Measurements from ENCODE around the gene DRAP1.
"Not testable (repeated sequence)": the region's sequence is repeated elsewhere in the genome, so short reads cannot be mapped to it uniquely, and the experiment has no call there.

DRAP1 gene

GRCh38 chr11:65942531-65942930 is 23.3 kb downstream of the DRAP1 start:
- Histone ChIP-seq H3K27me3 (ENCODE audit: insufficient read depth, low read length) (no peaks in the 10 kb centered on the region), H2AFZ (ENCODE audit: low read depth, low read length) (no peak overlapping the region), H3K4me3 (ENCODE audit: low read length) (no peak overlapping the region), H3K4me1 (ENCODE audit: insufficient read depth, low read length) (peaks cover 19% of the 10 kb centered on the region), H3K36me3 (ENCODE audit: insufficient read depth, low read length) (no peaks in the 10 kb centered on the region), H3K9me3 (ENCODE audit: low read length) (no peaks in the 10 kb centered on the region)

- Histone ChIP-seq H3K36me3 (ENCODE audit: insufficient read depth, low read length) (no peaks in the 10 kb centered on the region), H3K4me3 (ENCODE audit: low read length) (no peak overlapping the region), H3K4me1 (ENCODE audit: insufficient read depth, low read length) (peaks cover 17% of the 10 kb centered on the region), H3K9me3 (ENCODE audit: low read length) (no peaks in the 10 kb centered on the region), H3K27me3 (ENCODE audit: insufficient read depth, low read length) (no peaks in the 10 kb centered on the region), H2AFZ (ENCODE audit: low read depth, low read length) (no peak overlapping the region)
These were observed 25.0 kb downstream of the DRAP1 start for GRCh38 chr11:65944191-65944590.

DNA sequence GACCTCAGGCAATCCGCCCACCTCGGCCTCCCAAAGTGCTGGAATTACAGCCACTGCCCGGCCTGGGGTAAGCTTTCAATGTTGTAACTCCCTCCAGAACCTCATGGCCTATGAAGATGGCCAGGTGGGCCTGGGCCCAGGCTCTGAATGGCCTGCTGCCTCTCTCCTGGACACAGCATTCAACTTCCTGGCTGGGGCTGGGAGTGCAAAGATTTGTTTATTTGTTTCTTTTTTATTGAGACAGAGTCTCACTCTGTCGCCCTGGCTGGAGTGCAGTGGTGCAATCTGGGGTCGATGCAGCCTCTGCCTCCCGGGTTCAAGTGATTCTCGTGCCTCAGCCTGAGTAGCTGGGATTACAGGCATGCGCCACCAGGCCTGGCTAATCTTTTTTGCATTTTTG is 25.5 kb downstream of the DRAP1 start:
- H3K36me3 ChIP-seq (ENCODE audit: insufficient read depth, low read length), result no peaks in the 10 kb centered on the region
- no peak overlapping the region for H3K4me3 ChIP-seq (ENCODE audit: low read length)

GRCh38 chr11:65945430-65945911 is 26.2 kb downstream of the DRAP1 start, which contains the start of gene TSGA10IP:
Gene TSGA10IP (plus strand): TSS chr11:65945480. CDS start chr11:65945676, 196 bp downstream.
- peak within 1 kb of the TSS; percentile 21 for H3K4me3 ChIP-seq (ENCODE audit: low read length)
- H3K36me3 ChIP-seq (ENCODE audit: insufficient read depth, low read length), result no peaks in the 10 kb centered on the region
- H3K4me1 ChIP-seq (ENCODE audit: insufficient read depth, low read length), result peaks cover 17% of the 10 kb centered on the region
- H3K9me3 ChIP-seq (ENCODE audit: low read length), result no peaks in the 10 kb centered on the region
- no peaks in the 10 kb centered on the region for H3K27me3 ChIP-seq (ENCODE audit: insufficient read depth, low read length)
- no peak within 1 kb of the TSS for H2AFZ ChIP-seq (ENCODE audit: low read depth, low read length)

More for the DNA sequence above, 25.5 kb downstream of the DRAP1 start:
- H3K9me3 ChIP-seq (ENCODE audit: low read length), result no peaks in the 10 kb centered on the region
- H3K27me3 ChIP-seq (ENCODE audit: insufficient read depth, low read length), result no peaks in the 10 kb centered on the region
- H2AFZ ChIP-seq (ENCODE audit: low read depth, low read length), result no peak overlapping the region
- peaks cover 17% of the 10 kb centered on the region for H3K4me1 ChIP-seq (ENCODE audit: insufficient read depth, low read length)

DNA sequence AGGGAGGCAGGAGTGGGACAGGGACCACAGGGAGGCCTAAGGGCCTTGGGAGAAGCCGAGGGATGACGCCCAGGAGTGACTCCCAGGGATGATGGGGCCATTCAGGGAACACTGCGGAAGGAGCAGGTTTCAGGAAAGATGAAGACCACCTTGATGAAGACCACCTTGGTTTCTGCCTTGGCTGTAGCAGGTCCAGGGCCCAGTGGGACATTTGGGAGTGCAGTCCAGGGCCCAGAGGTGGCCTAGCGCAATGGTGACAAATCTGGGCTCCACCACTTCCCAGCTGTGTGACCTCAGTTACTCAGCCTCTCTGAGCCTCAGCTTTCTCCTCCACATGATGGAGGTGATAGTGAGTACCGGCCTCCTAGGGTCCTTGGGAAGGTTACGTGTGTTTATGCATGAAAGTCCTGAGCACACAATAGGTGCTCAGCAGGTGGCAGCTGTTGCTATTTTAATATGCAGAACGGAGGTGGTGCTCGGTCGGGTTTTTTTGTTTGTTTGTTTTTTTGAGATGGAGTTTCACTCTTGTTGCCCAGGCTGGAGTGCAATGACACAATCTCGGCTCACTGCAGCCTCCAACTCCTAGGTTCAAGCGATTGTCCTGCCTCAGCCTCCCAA is 26.8 kb downstream of the DRAP1 start:
- Histone ChIP-seq H2AFZ (ENCODE audit: low read depth, low read length) (no peak overlapping the region), H3K9me3 (ENCODE audit: low read length) (no peaks in the 10 kb centered on the region), H3K4me1 (ENCODE audit: insufficient read depth, low read length) (peaks cover 17% of the 10 kb centered on the region), H3K4me3 (ENCODE audit: low read length) (peak overlapping the region; percentile 21), H3K36me3 (ENCODE audit: insufficient read depth, low read length) (no peaks in the 10 kb centered on the region), H3K27me3 (ENCODE audit: insufficient read depth, low read length) (no peaks in the 10 kb centered on the region)

DNA sequence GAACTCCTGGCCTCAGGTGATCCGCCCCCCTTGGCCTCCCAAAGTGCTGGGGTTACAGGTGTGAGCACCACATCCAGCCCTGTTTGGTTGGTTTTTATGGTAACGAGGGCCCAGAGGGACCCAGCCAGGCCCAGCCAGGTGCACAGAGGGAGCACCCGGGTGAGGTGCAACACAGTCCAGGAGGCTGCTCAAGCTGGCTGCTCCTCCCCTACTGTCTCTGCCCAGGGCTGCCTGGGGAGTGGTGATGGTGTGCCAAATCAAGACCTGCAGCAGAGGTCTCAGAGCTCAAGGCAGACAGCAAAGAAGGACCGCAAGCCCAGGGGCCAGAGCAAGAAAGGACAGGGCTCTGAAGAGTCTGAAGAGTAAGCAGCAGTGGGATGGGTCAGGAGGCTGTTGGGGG is 27.4 kb downstream of the DRAP1 start:
- Histone ChIP-seq H3K36me3 (ENCODE audit: insufficient read depth, low read length) (no peaks in the 10 kb centered on the region), H2AFZ (ENCODE audit: low read depth, low read length) (no peak overlapping the region), H3K4me3 (ENCODE audit: low read length) (no peak overlapping the region), H3K27me3 (ENCODE audit: insufficient read depth, low read length) (no peaks in the 10 kb centered on the region), H3K9me3 (ENCODE audit: low read length) (no peaks in the 10 kb centered on the region), H3K4me1 (ENCODE audit: insufficient read depth, low read length) (peaks cover 17% of the 10 kb centered on the region)

GRCh38 chr11:65947133-65947532 is 27.9 kb downstream of the DRAP1 start:
- H3K4me3 ChIP-seq (ENCODE audit: low read length), result no peak overlapping the region
- H3K9me3 ChIP-seq (ENCODE audit: low read length), result no peaks in the 10 kb centered on the region
- no peaks in the 10 kb centered on the region for H3K27me3 ChIP-seq (ENCODE audit: insufficient read depth, low read length)
- H2AFZ ChIP-seq (ENCODE audit: low read depth, low read length), result no peak overlapping the region
- peaks cover 17% of the 10 kb centered on the region for H3K4me1 ChIP-seq (ENCODE audit: insufficient read depth, low read length)
- no peaks in the 10 kb centered on the region for H3K36me3 ChIP-seq (ENCODE audit: insufficient read depth, low read length)

DNA sequence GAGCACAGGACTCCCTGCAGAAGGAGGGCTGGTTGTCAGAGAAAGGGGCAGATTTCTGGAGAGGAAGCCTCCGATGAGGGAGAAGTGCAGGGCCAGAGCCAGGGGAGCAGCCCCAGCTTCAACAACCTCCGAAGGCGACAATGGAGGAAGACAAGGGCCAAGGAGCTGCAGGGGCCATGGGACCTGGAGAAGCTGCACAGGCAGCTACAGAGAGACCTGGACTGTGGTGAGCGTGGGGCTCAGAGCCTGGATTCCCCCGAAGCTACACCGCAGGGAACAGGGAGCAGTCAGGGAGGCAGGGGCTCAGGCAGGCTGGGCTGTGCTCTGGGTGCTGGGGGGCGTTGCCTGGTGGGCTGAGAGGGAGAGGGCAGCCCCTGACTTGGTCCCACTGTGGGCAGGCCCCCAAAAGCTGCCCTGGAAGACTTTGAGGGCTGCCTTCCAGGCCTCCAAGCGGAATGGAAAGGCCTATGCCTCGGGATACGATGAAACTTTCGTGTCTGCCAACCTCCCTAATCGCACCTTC is 28.4 kb downstream of the DRAP1 start:
- H3K36me3 ChIP-seq (ENCODE audit: insufficient read depth, low read length), result no peaks in the 10 kb centered on the region
- no peak overlapping the region for H2AFZ ChIP-seq (ENCODE audit: low read depth, low read length)
- no peaks in the 10 kb centered on the region for H3K9me3 ChIP-seq (ENCODE audit: low read length)
- H3K27me3 ChIP-seq (ENCODE audit: insufficient read depth, low read length), result no peaks in the 10 kb centered on the region
- peaks cover 17% of the 10 kb centered on the region for H3K4me1 ChIP-seq (ENCODE audit: insufficient read depth, low read length)
- H3K4me3 ChIP-seq (ENCODE audit: low read length), result no peak overlapping the region

GRCh38 chr11:65950711-65951110 is 31.5 kb downstream of the DRAP1 start:
- H2AFZ ChIP-seq (ENCODE audit: low read depth, low read length); H3K27me3 ChIP-seq (ENCODE audit: insufficient read depth, low read length); H3K4me3 ChIP-seq (ENCODE audit: low read length); H3K4me1 ChIP-seq (ENCODE audit: insufficient read depth, low read length); H3K9me3 ChIP-seq (ENCODE audit: low read length); H3K36me3 ChIP-seq (ENCODE audit: insufficient read depth, low read length): not testable (repeated sequence)

GRCh38 chr11:65951641-65952040 is 32.4 kb downstream of the DRAP1 start:
- not testable (repeated sequence) for H3K9me3 ChIP-seq (ENCODE audit: low read length); H3K4me3 ChIP-seq (ENCODE audit: low read length); H3K4me1 ChIP-seq (ENCODE audit: insufficient read depth, low read length); H3K36me3 ChIP-seq (ENCODE audit: insufficient read depth, low read length); H3K27me3 ChIP-seq (ENCODE audit: insufficient read depth, low read length); H2AFZ ChIP-seq (ENCODE audit: low read depth, low read length)

DNA sequence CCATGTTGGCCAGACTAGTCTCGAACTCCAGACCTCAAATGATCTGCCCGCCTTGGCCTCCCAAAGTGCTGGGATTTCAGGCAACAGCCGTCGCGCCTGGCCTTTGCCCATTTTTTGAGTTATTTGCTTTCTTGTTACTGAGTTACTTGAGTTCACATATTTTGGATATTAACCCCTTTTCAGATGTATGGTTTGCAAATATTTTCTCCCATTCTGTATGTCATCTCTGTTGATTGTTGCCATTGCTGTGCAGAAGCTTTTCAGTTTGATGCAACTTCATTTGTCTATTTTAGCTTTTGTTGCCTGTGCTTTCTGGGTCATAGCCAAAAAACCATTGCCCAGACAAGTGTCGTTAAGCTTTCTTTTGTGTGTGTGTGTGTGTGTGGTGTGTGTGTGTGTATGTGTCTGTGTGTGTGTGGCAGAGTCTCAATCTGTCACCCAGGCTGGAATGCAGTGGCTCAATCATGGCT is 32.9 kb downstream of the DRAP1 start:
- Histone ChIP-seq H3K4me3 (ENCODE audit: low read length) (no peak overlapping the region), H3K27me3 (ENCODE audit: insufficient read depth, low read length) (no peaks in the 10 kb centered on the region), H3K36me3 (ENCODE audit: insufficient read depth, low read length) (no peaks in the 10 kb centered on the region), H2AFZ (ENCODE audit: low read depth, low read length) (no peak overlapping the region), H3K9me3 (ENCODE audit: low read length) (no peaks in the 10 kb centered on the region), H3K4me1 (ENCODE audit: insufficient read depth, low read length) (no peaks in the 10 kb centered on the region)

DNA sequence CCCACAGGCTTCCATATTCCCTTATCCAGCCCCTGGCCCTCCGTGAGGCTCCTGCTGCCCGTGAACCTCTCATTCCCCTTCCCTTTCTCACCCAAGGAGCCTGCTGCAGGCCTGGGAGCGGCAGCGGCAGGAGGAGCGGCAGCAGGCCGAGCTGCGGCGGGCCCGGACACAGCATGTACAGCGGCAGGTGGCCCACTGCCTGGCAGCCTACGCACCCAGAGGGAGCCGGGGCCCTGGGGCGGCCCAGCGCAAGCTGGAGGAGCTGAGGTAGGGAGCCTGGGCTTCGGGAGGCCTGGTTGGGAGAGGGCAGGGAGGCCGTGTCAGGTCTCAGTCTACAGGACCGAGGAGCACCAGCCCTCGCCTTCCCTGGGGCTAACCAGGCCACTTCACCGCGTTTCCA is 34.2 kb downstream of the DRAP1 start:
- no peaks in the 10 kb centered on the region for H3K4me1 ChIP-seq (ENCODE audit: insufficient read depth, low read length)
- no peaks in the 10 kb centered on the region for H3K9me3 ChIP-seq (ENCODE audit: low read length)
- no peaks in the 10 kb centered on the region for H3K36me3 ChIP-seq (ENCODE audit: insufficient read depth, low read length)
- no peak overlapping the region for H2AFZ ChIP-seq (ENCODE audit: low read depth, low read length)
- no peak overlapping the region for H3K4me3 ChIP-seq (ENCODE audit: low read length)
- no peaks in the 10 kb centered on the region for H3K27me3 ChIP-seq (ENCODE audit: insufficient read depth, low read length)

- H3K9me3 ChIP-seq (ENCODE audit: low read length), result no peaks in the 10 kb centered on the region
- H3K36me3 ChIP-seq (ENCODE audit: insufficient read depth, low read length), result no peaks in the 10 kb centered on the region
- H3K4me3 ChIP-seq (ENCODE audit: low read length), result no peak overlapping the region
- H3K4me1 ChIP-seq (ENCODE audit: insufficient read depth, low read length), result no peaks in the 10 kb centered on the region
- H2AFZ ChIP-seq (ENCODE audit: low read depth, low read length), result no peak overlapping the region
- no peaks in the 10 kb centered on the region for H3K27me3 ChIP-seq (ENCODE audit: insufficient read depth, low read length)
These were observed 35.5 kb downstream of the DRAP1 start for GRCh38 chr11:65954771-65955170.

DNA sequence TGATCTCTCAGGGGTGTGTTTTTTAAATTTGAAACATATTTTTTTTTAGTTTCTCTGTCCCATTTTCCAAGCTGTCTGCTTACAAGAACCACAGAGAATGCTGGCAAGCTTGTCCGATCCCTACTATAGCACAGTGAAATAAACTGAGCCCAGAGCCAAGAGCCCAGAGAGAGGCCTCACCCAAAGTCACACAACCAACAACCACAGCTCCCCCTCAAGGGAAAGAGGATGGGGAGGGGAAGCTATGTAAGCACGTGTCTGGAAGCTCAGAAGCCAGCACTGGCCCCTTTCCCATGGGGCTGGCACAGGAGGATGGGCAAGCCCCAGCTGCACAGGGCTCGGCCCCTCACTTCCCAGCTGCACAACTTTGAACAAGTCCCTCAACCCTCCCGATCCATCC is 39.1 kb downstream of the DRAP1 start:
- H3K36me3 ChIP-seq (ENCODE audit: insufficient read depth, low read length), result no peaks in the 10 kb centered on the region
- H2AFZ ChIP-seq (ENCODE audit: low read depth, low read length), result no peak overlapping the region
- H3K4me3 ChIP-seq (ENCODE audit: low read length), result no peak overlapping the region
- no peaks in the 10 kb centered on the region for H3K27me3 ChIP-seq (ENCODE audit: insufficient read depth, low read length)
- H3K4me1 ChIP-seq (ENCODE audit: insufficient read depth, low read length), result peaks cover 13% of the 10 kb centered on the region
- H3K9me3 ChIP-seq (ENCODE audit: low read length), result no peaks in the 10 kb centered on the region
